Chondrocyte (in vitro differentiated cells): Measurements from ENCODE around the gene SMCP. TPM values are rescaled to one million over a fixed set of nuclear protein-coding genes. Genes with fewer than 3 reads are reported as not detected.

ENCODE experiments used
- DNase-seq: peaks from one replicate; pipeline ENCODE4 v3.0.0; 2021; ENCODE audit warnings: mixed read lengths, low spot score
- H3K27ac Mint-ChIP-seq: one replicate; pipeline ENCODE4 v1.8.0; 2021; ENCODE audit warnings: mild to moderate bottlenecking, moderate library complexity, mixed read lengths; ENCODE audit not compliant: unreplicated experiment
- H3K27me3 Mint-ChIP-seq: 2 replicates; pipeline ENCODE4 v1.8.0; 2021; ENCODE audit warnings: low read depth, mixed read lengths
- H3K36me3 Mint-ChIP-seq: 2 replicates; pipeline ENCODE4 v1.8.0; 2021; ENCODE audit warnings: low read depth, mixed read lengths
- H3K4me1 Mint-ChIP-seq: 2 replicates; pipeline ENCODE4 v1.8.0; 2021; ENCODE audit warnings: low read depth, mild to moderate bottlenecking, mixed read lengths
- H3K4me3 Mint-ChIP-seq: one replicate; pipeline ENCODE4 v1.8.0; 2021; ENCODE audit warnings: mild to moderate bottlenecking, moderate library complexity, mixed read lengths; ENCODE audit not compliant: unreplicated experiment
- H3K9me3 Mint-ChIP-seq: 2 replicates; pipeline ENCODE4 v1.8.0; 2021; ENCODE audit warnings: low read depth, mixed read lengths
- total RNA-seq: library from RNA; stranded (reverse); gene quantifications from 3 replicates; pipeline ENCODE4 v1.2.1, GENCODE V29; 2021
- TF ChIP-seq, protein P1 (sequence below): fragments of 200-600 bp; sonication (generic); IDR thresholded peaks from 2 replicates; pipeline ENCODE4 v1.5.0; 2021; ENCODE audit warnings: antibody characterized with exemption, mild to moderate bottlenecking, moderate library complexity

Gene SMCP
- total RNA-seq, 1 donor from 2014 or later: not detected

DNA sequence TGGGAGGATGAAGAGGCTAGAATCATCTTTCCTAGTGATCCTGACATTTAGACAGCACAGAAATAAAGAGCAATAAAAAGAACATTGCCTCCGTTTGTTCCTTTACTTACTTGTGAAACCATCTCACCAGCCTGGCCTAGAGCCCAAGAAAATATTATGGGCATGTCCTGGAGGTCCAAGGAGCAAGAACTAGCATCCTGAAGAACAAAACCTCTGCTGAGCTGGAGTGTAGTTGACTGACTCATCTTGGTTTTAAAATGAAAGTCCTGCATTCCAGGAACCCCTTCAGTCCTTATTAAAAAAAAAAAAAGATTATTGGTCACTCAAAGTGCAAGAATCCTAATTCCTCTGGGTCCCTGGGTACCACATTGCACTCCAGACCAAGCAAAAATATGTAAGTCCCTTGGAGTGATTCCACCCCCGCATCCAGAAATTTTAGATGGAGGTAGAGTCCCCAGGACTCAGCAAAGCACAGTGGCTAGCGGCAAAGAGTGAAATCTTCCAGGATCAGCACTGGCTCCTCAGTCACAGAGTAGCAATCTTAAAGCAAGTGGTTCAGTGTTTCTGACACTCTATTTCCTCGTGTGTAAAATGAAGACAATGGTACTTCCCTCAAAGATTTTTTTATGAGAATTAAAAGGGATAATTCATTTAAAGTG, 7.0 kb downstream of the SMCP start:
- TF ChIP-seq, protein P1, sequence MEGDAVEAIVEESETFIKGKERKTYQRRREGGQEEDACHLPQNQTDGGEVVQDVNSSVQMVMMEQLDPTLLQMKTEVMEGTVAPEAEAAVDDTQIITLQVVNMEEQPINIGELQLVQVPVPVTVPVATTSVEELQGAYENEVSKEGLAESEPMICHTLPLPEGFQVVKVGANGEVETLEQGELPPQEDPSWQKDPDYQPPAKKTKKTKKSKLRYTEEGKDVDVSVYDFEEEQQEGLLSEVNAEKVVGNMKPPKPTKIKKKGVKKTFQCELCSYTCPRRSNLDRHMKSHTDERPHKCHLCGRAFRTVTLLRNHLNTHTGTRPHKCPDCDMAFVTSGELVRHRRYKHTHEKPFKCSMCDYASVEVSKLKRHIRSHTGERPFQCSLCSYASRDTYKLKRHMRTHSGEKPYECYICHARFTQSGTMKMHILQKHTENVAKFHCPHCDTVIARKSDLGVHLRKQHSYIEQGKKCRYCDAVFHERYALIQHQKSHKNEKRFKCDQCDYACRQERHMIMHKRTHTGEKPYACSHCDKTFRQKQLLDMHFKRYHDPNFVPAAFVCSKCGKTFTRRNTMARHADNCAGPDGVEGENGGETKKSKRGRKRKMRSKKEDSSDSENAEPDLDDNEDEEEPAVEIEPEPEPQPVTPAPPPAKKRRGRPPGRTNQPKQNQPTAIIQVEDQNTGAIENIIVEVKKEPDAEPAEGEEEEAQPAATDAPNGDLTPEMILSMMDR: no peak
- Mint-ChIP-seq H3K9me3 (peaks cover 2% of the 10 kb centered on the region), H3K36me3 (no peaks in the 10 kb centered on the region), H3K4me1 (peaks cover 4% of the 10 kb centered on the region), H3K4me3 (no peak overlapping the region), H3K27ac (no peak overlapping the region), H3K27me3 (no peaks in the 10 kb centered on the region)
- DNase-seq: no peak

GRCh38 chr1:152886085-152886484, 8.0 kb downstream of the SMCP start:
- Mint-ChIP-seq H3K36me3 (no peaks in the 10 kb centered on the region), H3K4me1 (peaks cover 4% of the 10 kb centered on the region), H3K27ac (no peak overlapping the region), H3K27me3 (no peaks in the 10 kb centered on the region), H3K4me3 (no peak overlapping the region), H3K9me3 (peaks cover 4% of the 10 kb centered on the region)
- TF ChIP-seq, protein P1: no peak
- no peak for DNase-seq

DNA sequence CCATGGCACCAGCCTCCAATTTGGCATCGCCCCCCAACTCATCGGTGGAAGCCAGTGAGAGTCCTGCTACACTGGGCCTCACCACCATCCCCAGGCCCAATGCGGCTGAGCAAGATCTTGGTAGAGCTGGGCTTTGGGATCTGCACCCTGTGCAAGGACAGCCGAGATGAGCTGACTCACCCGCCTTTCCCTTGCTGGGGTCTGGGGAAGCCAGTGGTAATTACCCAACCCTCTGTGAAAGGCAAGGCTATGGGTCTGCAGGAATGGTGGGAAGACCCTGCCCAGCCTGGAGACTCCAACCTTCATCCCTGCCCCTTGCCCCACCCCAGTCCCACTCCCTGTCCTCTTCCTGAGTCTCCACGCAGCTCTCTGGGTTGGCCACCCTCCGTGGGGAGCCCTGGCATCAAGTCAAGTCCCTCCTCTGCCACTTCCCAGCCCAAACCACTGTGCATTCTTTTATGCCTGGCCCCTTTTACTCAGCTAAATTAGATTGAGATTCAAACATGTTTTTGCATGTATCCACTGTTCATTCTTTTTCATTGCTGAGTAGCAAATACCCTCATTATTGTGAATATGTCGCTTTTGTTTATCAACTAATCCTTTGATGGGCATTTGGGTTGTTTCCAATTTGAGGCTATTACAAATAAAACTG, 8.8 kb downstream of the SMCP start:
- Mint-ChIP-seq H3K9me3 (peaks cover 4% of the 10 kb centered on the region), H3K36me3 (no peaks in the 10 kb centered on the region), H3K27me3 (no peaks in the 10 kb centered on the region), H3K27ac (no peak overlapping the region), H3K4me3 (no peak overlapping the region), H3K4me1 (peaks cover 4% of the 10 kb centered on the region)
- TF ChIP-seq, protein P1: no peak
- DNase-seq: no peak

- Mint-ChIP-seq H3K4me1 (peaks cover 4% of the 10 kb centered on the region), H3K4me3 (no peak overlapping the region), H3K9me3 (peaks cover 4% of the 10 kb centered on the region), H3K27me3 (peaks cover 5% of the 10 kb centered on the region), H3K27ac (no peak overlapping the region), H3K36me3 (no peaks in the 10 kb centered on the region)
- no peak for DNase-seq
- TF ChIP-seq, protein P1: no peak
Observed at GRCh38 chr1:152888126-152888525, 10.0 kb downstream of the SMCP start.

GRCh38 chr1:152899027-152899426, 20.9 kb downstream of the SMCP start:
- DNase-seq: no peak
- no peak overlapping the region for H3K27ac Mint-ChIP-seq
- H3K36me3 Mint-ChIP-seq: no peaks in the 10 kb centered on the region
- H3K4me3 Mint-ChIP-seq: no peak overlapping the region
- H3K9me3 Mint-ChIP-seq: no peaks in the 10 kb centered on the region
- no peaks in the 10 kb centered on the region for H3K4me1 Mint-ChIP-seq
- TF ChIP-seq, protein P1: no peak
- H3K27me3 Mint-ChIP-seq: peaks cover 7% of the 10 kb centered on the region
